Measurements from ENCODE around the gene RAB10.

Gene RAB10

GRCh38 chr2:26178746-26179436 is 145.0 kb downstream of the RAB10 start:
- peak overlapping the region; percentile 22 for H3K4me3 ChIP-seq (ENCODE audit: low read depth, low read length)
- no peak for DNase-seq (ENCODE audit: low read depth)
- no peak for TF ChIP-seq CTCF (IDR thresholded peaks at IDR 0.05; ENCODE audit: low read depth, low read length, missing control alignments)

DNA sequence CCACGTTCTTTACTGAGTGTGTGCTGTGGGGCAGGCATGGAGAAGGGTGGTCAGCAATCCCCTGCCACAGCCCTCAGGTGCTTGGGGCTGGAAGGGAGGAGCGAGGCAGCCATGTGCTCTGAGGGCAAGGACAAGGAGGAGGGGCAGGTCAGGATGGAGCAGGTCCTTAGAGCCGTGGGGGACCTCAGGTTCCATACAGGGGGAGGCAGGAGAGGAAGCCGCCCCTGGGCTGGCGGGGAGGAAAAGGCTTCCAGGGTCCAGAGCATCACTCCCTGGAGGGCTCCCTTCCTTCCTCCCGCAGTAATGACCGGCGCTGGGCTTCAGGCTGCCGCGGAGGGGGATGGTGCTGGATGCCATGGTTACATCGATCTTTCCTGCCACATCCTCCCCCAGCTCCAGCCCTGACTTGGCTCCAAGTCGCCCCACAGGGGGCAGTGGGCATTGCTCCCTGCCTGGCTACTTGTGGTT is 145.6 kb downstream of the RAB10 start:
- TF ChIP-seq CTCF (IDR thresholded peaks at IDR 0.05; ENCODE audit: low read depth, low read length, missing control alignments), result no peak
- no peak overlapping the region for H3K4me3 ChIP-seq (ENCODE audit: low read depth, low read length)
- DNase-seq (ENCODE audit: low read depth), result no peak

DNA sequence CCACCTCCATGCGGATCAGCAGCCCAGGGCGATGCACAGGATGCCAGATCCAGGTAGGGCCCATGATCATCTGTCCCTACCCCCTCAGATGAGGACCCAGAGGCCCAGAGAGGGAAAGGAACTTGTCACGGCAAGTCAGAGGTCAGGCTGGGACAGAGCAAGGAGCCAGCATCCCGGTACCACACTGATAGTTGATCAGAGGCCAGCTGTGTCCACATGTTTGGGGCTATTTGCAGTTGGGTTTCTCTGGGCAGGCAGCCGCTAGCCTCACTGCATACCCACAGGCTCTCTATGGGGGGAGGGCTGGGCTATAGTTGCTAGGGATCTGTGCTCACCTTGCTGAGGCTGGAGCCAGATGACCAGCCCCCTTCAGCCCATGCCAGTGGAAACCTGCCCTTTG is 148.6 kb downstream of the RAB10 start:
- TF ChIP-seq CTCF (IDR thresholded peaks at IDR 0.05; ENCODE audit: low read depth, low read length, missing control alignments), result no peak
- no peak for DNase-seq (ENCODE audit: low read depth)
- no peak overlapping the region for H3K4me3 ChIP-seq (ENCODE audit: low read depth, low read length)

GRCh38 chr2:26182887-26183630 is 149.2 kb downstream of the RAB10 start:
- TF ChIP-seq CTCF (IDR thresholded peaks at IDR 0.05; ENCODE audit: low read depth, low read length, missing control alignments), result no peak
- no peak for DNase-seq (ENCODE audit: low read depth)
- no peak overlapping the region for H3K4me3 ChIP-seq (ENCODE audit: low read depth, low read length)

DNA sequence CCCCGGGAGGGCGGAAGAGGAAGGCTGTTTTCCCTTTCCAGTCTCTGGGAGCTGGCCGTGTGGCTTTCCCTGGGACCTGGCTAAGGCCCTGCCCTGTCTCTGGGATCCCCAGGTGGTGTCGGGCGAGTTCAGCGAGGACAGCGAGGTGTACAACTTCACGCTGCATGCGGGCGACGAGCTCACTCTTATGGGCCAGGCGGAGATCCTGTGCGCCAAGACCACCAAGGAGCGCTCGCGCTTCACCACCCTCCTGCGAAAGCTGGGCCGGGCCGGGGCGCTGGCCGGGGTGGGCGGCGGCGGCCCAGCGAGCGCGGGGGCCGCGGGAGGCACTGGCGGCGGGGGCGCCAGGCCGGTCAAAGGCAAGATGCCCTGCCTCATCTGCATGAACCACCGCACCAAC is 150.2 kb downstream of the RAB10 start:
- no peak for DNase-seq (ENCODE audit: low read depth)
- TF ChIP-seq CTCF (IDR thresholded peaks at IDR 0.05; ENCODE audit: low read depth, low read length, missing control alignments), result no peak
- H3K4me3 ChIP-seq (ENCODE audit: low read depth, low read length), result peak overlapping the region; percentile 52

DNA sequence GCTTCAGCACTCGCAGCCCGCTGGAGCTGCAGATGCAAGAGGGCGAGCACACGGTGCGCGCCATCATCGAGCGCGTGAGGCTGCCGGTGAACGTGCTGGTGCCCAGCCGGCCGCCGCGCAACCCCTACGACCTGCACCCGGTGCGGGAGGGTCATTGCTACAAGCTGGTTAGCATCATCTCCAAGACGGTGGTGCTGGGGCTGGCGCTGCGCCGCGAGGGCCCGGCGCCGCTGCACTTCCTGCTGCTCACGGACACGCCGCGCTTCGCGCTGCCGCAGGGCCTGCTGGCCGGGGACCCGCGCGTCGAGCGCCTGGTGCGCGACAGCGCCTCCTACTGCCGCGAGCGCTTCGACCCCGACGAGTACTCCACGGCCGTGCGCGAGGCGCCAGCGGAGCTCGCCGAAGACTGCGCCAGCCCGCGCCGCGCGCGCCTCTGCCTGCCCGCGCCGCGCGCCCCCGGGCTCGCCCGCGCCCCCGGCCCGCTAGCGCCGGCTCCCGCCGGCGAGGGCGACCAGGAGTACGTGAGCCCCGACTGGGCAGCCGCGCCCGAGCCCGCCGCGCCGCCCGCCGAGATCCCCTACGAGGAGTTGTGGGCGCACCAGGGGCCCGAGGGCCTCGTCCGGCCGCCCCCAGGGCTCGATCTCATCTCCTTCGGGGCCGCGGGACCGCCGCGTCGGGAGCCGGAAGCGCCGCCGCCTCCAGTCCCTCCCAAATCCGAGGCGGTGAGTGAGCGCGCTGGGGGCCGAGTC is 150.8 kb downstream of the RAB10 start:
- peak; percentile 72 for TF ChIP-seq CTCF (IDR thresholded peaks at IDR 0.05; ENCODE audit: low read depth, low read length, missing control alignments)
- DNase-seq (ENCODE audit: low read depth), result peak; percentile 37
- H3K4me3 ChIP-seq (ENCODE audit: low read depth, low read length), result peak overlapping the region; percentile 52

Data from GM12864 (cell line).